DMS79 (cell line): ENCODE measurements around the gene ABITRAM.
A peak's percentile ranks its signal among the peaks of the same experiment; 100 is the strongest.
"Not testable (repeated sequence)": the region's sequence is repeated elsewhere in the genome, so short reads cannot be mapped to it uniquely, and the experiment has no call there.

Source experiments
- DNase-seq: peaks from one replicate; lab custom pipeline; 2025; lab: John Stamatoyannopoulos, UW

The ABITRAM gene, protein sequence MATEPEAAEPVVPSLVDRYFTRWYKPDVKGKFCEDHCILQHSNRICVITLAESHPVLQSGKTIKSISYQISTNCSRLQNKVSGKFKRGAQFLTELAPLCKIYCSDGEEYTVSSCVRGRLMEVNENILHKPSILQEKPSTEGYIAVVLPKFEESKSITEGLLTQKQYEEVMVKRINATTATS

GRCh38 chr9:108934323-108934893, at the start of gene ABITRAM:
ABITRAM (plus strand) TSS chr9:108934400; CDS start chr9:108934487, 87 bp downstream.
- peak; percentile 41 for DNase-seq

DNA sequence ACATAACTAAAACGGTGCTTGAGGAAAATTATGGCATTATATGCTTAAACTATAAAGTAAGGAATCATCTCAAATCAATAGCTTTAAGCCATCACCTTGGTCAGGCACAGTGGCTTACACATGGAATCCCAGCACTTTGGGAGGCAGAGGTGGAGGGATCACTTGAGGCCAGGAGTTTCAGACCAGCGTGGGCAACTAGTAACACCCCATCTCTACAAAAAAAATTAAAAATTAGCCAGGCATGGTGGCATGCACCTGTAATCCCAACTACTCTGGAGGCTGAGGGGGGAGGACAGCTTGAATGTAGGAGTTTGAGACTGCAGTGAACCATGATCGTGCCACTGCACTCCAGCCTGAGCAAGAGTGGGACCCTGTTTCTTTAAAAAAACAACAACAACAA, 49.5 kb upstream of the ABITRAM start:
- no peak for DNase-seq

GRCh38 chr9:108885643-108886348, 48.4 kb upstream of the ABITRAM start:
- peak; percentile 31 for DNase-seq

DNA sequence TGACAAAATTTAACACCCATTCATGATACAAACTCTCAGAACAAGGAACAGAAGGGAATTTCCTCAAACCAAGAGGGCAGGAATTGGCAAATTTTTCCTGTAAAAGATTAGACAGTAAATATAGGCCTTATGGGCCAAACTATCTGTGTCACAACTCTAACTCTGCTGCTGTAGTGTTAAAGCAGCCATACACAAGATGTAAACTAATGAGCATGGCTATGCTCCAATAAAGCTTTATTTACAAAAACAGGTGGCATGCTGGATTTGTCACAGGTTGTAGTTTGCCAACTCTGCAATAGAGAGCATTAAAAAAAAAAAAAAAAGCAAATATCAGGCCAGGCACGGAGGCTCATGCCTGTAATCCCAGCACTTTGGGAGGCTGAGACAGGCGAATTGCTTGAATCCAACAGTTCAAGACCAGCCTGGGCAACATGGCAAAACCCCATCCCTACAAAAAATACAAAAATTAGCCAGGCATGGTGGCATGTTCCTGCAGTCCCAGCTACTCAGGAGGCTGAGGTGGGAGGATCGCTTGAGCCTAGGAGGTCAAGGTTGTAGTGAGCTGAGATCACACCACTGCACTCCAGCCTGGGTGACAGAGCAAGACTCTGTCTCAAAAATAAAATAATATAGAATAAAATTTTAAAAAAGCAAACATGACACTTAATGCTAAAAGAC, 47.5 kb upstream of the ABITRAM start:
- not testable (repeated sequence) for DNase-seq

GRCh38 chr9:108889649-108890067, 44.5 kb upstream of the ABITRAM start:
- DNase-seq, result no peak

DNA sequence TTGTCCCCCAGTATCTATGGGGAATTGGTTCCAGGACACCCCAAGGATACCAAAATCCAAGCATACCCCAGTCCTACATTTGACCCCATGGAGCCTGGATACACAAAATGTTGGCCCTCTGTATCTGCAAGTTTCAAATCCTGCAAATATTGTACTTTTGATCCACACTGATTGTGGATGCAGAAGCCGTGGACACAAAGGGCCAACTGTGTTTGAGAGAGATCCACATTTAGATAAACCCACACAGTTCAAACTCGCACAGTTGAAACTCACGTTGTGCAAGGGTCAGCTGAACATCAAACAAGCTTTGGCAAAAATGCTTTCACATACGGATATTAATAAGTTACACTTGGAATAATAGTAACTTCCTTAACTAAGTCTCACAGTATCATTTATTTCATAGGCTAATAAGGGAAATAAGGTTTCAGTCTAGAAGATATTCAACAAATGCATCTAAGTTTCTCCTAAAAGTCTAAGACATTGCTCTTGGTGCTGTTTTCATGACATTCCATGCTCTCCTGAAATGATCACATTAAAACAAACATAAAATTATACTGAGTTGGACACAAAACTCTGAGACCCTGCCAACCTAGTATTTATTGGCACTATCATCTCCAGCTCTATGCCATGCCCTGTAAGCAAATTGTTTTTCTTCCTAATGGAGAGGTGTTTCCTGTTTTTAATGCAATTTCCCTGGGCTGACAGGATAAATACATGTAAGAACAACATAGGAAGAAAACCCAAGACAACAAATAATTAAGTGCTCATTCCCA, 39.8 kb upstream of the ABITRAM start:
- no peak for DNase-seq

GRCh38 chr9:108897324-108898096, 36.7 kb upstream of the ABITRAM start:
- DNase-seq, result no peak

DNA sequence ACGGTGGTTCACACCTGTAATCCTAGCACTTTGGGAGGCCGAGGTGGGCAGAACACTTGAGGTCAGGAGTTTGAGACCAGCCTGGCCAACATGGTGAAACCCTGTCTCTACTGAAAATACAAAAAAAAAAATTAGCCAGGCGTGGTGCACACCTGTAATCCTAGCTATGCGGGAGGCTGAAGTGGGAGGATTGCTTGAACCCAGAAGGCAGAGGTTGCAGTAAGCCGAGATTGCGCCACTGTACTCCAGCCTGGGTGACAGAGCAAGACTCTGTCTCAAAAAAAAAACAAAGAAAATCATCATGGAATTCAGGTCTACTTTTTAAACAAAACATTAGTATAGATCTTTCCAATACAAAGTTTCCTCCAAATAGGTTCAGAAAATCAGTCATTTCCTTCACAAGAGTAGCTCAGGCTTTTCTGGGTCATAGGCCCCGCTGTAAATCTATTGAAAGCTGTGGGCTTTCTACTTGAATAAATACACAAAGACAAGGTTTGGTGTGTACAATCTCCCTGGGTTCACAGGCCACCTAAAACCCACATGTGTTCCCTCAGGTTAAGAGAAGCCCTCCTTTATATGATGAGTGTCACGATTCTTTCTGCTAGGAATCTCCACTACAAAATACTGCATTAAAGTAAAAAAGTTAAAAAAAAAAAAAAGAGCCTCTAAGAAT, 35.0 kb upstream of the ABITRAM start:
- DNase-seq, result not testable (repeated sequence)

GRCh38 chr9:108900176-108900575, 34.0 kb upstream of the ABITRAM start:
- DNase-seq, result no peak

GRCh38 chr9:108903420-108904103, 30.6 kb upstream of the ABITRAM start:
- no peak for DNase-seq

DNA sequence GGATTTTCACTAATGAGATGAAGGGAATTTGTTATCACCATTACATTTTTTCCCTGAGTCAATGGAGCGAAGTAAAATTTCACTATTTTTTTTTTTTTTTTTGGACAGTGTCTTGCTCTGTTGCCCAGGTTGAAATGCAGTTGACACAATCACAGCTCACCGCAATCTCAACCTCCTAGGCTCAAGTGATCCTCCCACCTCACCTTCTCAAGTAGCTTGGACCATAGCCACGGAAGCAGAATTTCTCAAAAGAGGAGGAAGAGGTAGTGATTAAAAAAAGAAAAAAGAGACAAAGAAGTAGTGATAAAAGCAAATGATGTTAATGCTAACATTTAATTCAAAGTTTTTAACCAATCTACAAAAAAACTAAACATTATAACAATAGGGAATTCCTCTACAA, 30.0 kb upstream of the ABITRAM start:
- no peak for DNase-seq

DNA sequence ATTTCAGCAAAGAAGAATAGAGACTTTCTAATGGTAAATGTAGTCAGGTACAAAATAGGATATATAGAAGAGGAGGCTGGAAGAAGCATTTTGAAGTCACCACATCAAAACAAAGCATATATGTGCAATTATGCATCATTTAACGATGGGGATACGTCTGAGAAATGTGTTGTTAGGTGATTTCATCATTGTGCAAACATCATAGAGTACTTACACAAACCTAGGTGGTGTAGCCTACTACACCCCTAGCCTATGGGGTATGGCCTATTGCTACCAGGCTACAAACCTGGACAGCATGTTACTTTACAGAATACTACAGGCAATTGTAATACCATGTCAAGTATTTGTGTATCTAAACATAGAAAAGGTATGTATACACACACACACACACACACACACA, 28.7 kb upstream of the ABITRAM start:
- DNase-seq, result no peak

DNA sequence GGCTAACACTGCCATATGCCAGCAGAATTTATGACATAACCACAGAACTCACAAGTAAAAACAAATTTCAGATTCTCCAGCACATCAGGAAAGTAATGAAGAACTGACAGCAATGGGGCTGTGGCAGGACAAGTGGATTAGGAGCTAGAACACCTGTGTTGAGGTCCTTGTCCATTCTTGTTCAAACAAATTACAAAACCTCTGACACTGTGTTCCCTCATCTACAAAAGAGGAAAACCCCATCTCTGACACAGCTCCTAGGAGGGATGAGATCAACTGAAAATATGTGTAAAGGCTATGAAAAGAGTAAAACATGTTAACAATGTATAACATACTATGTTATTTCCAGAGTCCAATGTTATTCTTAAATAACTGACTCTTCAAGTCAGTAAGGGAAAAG, 23.8 kb upstream of the ABITRAM start:
- DNase-seq, result no peak

GRCh38 chr9:108910914-108911313, 23.3 kb upstream of the ABITRAM start:
- no peak for DNase-seq

DNA sequence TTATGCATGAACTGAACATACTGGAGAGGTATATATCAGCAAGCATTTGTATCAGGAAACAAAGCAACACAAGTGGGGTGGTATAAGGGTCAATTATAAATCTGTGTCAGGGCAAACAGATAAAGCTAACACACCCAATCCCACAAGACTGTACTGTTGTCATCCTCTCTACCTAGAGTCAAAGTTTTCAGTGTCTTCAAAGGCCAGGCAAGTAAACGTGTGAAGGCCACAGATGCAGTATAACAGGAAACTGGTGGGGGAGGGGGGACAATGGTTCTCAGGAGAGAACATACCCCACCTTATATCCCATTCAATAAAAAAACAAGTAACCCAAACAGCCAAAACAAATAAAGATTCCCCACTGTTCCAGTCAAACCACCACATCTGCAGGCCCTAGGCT, 22.4 kb upstream of the ABITRAM start:
- DNase-seq, result no peak

GRCh38 chr9:108913391-108913790, 20.8 kb upstream of the ABITRAM start:
- DNase-seq, result no peak

- no peak for DNase-seq
Measured at GRCh38 chr9:108919517-108919916, 14.7 kb upstream of the ABITRAM start.

DNA sequence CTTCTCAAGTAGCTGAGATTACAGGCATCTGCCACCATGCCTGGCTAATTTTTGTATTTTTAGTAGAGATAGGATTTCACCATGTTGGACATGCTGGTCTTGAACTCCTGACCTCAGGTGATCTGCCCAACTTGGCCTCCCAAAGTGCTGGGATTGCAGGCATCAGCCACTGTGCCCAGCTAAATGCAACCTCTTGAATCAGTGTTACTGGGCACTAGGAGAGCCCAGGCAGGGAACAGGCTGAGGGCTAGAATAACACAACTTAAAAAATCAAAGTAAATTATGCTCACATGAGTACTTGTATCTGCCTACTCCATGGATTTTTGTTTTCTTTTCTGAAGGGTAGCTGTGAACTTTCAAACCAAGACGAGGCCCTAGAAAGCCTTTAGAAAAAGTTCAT, 13.8 kb upstream of the ABITRAM start:
- not testable (repeated sequence) for DNase-seq

GRCh38 chr9:108921200-108921599, 13.0 kb upstream of the ABITRAM start:
- no peak for DNase-seq

- no peak for DNase-seq
Measured at GRCh38 chr9:108924466-108924865, 9.7 kb upstream of the ABITRAM start.
